H1 (cell line): Measurements from ENCODE around the gene ARL8A. TPM values are rescaled to one million over a fixed set of nuclear protein-coding genes. Genes with fewer than 3 reads are reported as not detected.

Experiments used
- CTCF ChIA-PET: fragments of 300-600 bp; sonication (Branson Sonifier 250); formaldehyde crosslinking; loops from one replicate; lab custom pipeline; 2021; ENCODE audit not compliant: partially characterized antibody; lab: Charles Lee
- POLR2A ChIA-PET: fragments of 300-600 bp; sonication (Branson Sonifier 250); formaldehyde crosslinking; loops from one replicate; lab custom pipeline; 2021; ENCODE audit warnings: inconsistent platforms; ENCODE audit not compliant: partially characterized antibody; lab: Charles Lee
- DNase-seq, 2 experiments: peaks; one replicate each; pipeline versions ENCODE4 v3.0.0 to v3.0.0-alpha.2; 2010 to 2022; ENCODE audit warnings: low spot score in 2 of 2, low read depth in 1 of 2, mixed read lengths in 1 of 2
- FAIRE-seq: peaks from 2 replicates; lab custom pipeline; 2011; peaks lifted over from hg19 to GRCh38; lab: Jason Lieb, UNC
- H2AFZ ChIP-seq: 2 replicates; pipeline ENCODE4 v1.8.1; 2012; ENCODE audit warnings: low read length, inconsistent platforms
- H2AK5ac ChIP-seq: 2 replicates; pipeline ENCODE4 v1.6.1; 2013; ENCODE audit warnings: low read depth, low read length
- H2BK120ac ChIP-seq: replicated peaks from 2 replicates; pipeline ENCODE3; 2013; ENCODE audit warnings: low read depth, low read length, inconsistent platforms
- H2BK12ac ChIP-seq: 2 replicates; pipeline ENCODE4 v1.6.1; 2013; ENCODE audit warnings: low read depth, low read length
- H2BK15ac ChIP-seq: 2 replicates; pipeline ENCODE4 v1.6.1; 2013; ENCODE audit warnings: low read length
- H2BK20ac ChIP-seq: 2 replicates; pipeline ENCODE4 v1.6.1; 2013; ENCODE audit warnings: low read length
- H2BK5ac ChIP-seq: 2 replicates; pipeline ENCODE4 v1.6.1; 2013; ENCODE audit warnings: low read depth, low read length
- H3K14ac ChIP-seq: 2 replicates; pipeline ENCODE4 v1.6.1; 2013; ENCODE audit warnings: inconsistent platforms; ENCODE audit not compliant: insufficient read length
- H3K18ac ChIP-seq: 2 replicates; pipeline ENCODE4 v1.6.1; 2013; ENCODE audit warnings: low read length; ENCODE audit errors: extremely low read depth
- H3K23ac ChIP-seq: 2 replicates; pipeline ENCODE4 v1.6.1; 2013; ENCODE audit warnings: inconsistent platforms; ENCODE audit not compliant: insufficient read length
- H3K23me2 ChIP-seq: 2 replicates; pipeline ENCODE4 v1.6.1; 2013; ENCODE audit warnings: low read depth, low read length
- H3K27ac ChIP-seq: 2 replicates; pipeline ENCODE4 v1.6.1; 2011; ENCODE audit warnings: low read depth, low read length, inconsistent platforms
- H3K27me3 ChIP-seq, 4 experiments: replicated peaks in 1 of 4; 1 replicate in 1 of 4; 2 replicates in 3 of 4; pipeline versions ENCODE4 v1.6.1 to v1.8.1; 2011 to 2013; ENCODE audit warnings: low read length in 3 of 4, mild to moderate bottlenecking in 3 of 4, inconsistent platforms in 2 of 4, mixed read lengths in 2 of 4, moderate library complexity in 1 of 4; ENCODE audit not compliant: control insufficient read depth in 3 of 4, insufficient read depth in 3 of 4; ENCODE audit errors: extremely low read depth in 1 of 4
- H3K36me3 ChIP-seq, 4 experiments: 2 replicates each; pipeline versions ENCODE4 v1.6.1 to v1.8.1; 2011 to 2013; ENCODE audit warnings: mild to moderate bottlenecking in 4 of 4, low read length in 3 of 4, moderate library complexity in 2 of 4, control low read depth in 1 of 4, inconsistent platforms in 1 of 4; ENCODE audit not compliant: insufficient read depth in 4 of 4, control insufficient read depth in 2 of 4
- H3K4ac ChIP-seq: replicated peaks from 2 replicates; pipeline ENCODE3; 2013; ENCODE audit warnings: low read length, low read depth, mixed read lengths, inconsistent platforms; ENCODE audit not compliant: insufficient read length
- H3K4me1 ChIP-seq, 4 experiments: replicated peaks in 1 of 4; 1 replicate in 1 of 4; 2 replicates in 3 of 4; pipeline versions ENCODE4 v1.6.1 to v1.8.1; 2011 to 2013; ENCODE audit warnings: low read length in 3 of 4, inconsistent platforms in 2 of 4, mixed read lengths in 1 of 4; ENCODE audit not compliant: insufficient read depth in 4 of 4, control insufficient read depth in 3 of 4
- H3K4me2 ChIP-seq, 2 experiments: 2 replicates each; pipeline versions ENCODE4 v1.6.1 to v1.8.1; 2011 to 2013; ENCODE audit warnings: low read depth in 2 of 2, low read length in 2 of 2, control low read depth in 1 of 2, inconsistent platforms in 1 of 2, mild to moderate bottlenecking in 1 of 2; ENCODE audit not compliant: insufficient read depth in 1 of 2
- H3K4me3 ChIP-seq, 4 experiments: fragments of 200-600, 300-600 bp in 1 of 4; sonication (generic), shearing (Covaris generic), sonication (Bioruptor Twin) in 1 of 4; 2 replicates each; pipeline versions ENCODE4 v1.5.1 to v1.8.1; 2011 to 2016; ENCODE audit warnings: low read length in 4 of 4, low read depth in 3 of 4, control low read depth in 2 of 4, inconsistent platforms in 2 of 4, mild to moderate bottlenecking in 2 of 4, mixed read lengths in 1 of 4, moderate library complexity in 1 of 4; ENCODE audit not compliant: insufficient read depth in 2 of 4; ENCODE audit errors: extremely low read depth in 1 of 4
- H3K56ac ChIP-seq: replicated peaks from 2 replicates; pipeline ENCODE3; 2013; ENCODE audit warnings: low read depth, mild to moderate bottlenecking, mixed read lengths, low read length, inconsistent platforms; ENCODE audit not compliant: insufficient read length
- H3K79me1 ChIP-seq: 2 replicates; pipeline ENCODE4 v1.6.1; 2013; ENCODE audit warnings: low read depth, low read length, control low read depth
- H3K79me2 ChIP-seq, 2 experiments: 2 replicates each; pipeline versions ENCODE4 v1.6.1 to v1.8.1; 2012 to 2013; ENCODE audit warnings: low read length in 2 of 2, mild to moderate bottlenecking in 2 of 2, inconsistent platforms in 1 of 2; ENCODE audit not compliant: insufficient read depth in 2 of 2, control insufficient read depth in 1 of 2
- H3K9ac ChIP-seq, 4 experiments: replicated peaks in 1 of 4; 1 replicate in 1 of 4; 2 replicates in 3 of 4; pipeline versions ENCODE4 v1.6.1 to v1.8.1; 2011 to 2013; ENCODE audit warnings: low read depth in 3 of 4, low read length in 3 of 4, control low read depth in 2 of 4, mild to moderate bottlenecking in 2 of 4, moderate library complexity in 2 of 4, inconsistent platforms in 1 of 4; ENCODE audit errors: extremely low read depth in 1 of 4
- H3K9me3 ChIP-seq, 2 experiments: 2 replicates each; pipeline versions ENCODE4 v1.6.1 to v1.8.1; 2012 to 2013; ENCODE audit warnings: mild to moderate bottlenecking in 2 of 2, moderate library complexity in 2 of 2, control low read depth in 1 of 2, inconsistent platforms in 1 of 2, low read depth in 1 of 2, low read length in 1 of 2, mixed read lengths in 1 of 2; ENCODE audit not compliant: insufficient read depth in 2 of 2
- H4K20me1 ChIP-seq, 2 experiments: replicated peaks in 1 of 2; 2 replicates each; pipeline versions ENCODE3 to v1.8.1; 2011 to 2013; ENCODE audit warnings: inconsistent platforms in 2 of 2, low read length in 2 of 2, mild to moderate bottlenecking in 1 of 2; ENCODE audit not compliant: insufficient read depth in 2 of 2, control insufficient read depth in 1 of 2
- H4K5ac ChIP-seq: 2 replicates; pipeline ENCODE4 v1.6.1; 2013; ENCODE audit warnings: low read length, low read depth, mixed read lengths, inconsistent platforms; ENCODE audit not compliant: insufficient read length
- H4K8ac ChIP-seq: 2 replicates; pipeline ENCODE4 v1.8.0; 2013; ENCODE audit warnings: mild to moderate bottlenecking, moderate library complexity, low read length, inconsistent platforms; ENCODE audit not compliant: insufficient read depth; ENCODE audit errors: extremely low read depth
- H4K91ac ChIP-seq: replicated peaks from 2 replicates; pipeline ENCODE3; 2013; ENCODE audit warnings: low read length, mixed read lengths, inconsistent platforms; ENCODE audit not compliant: insufficient read length
- NANOG ChIP-seq: IDR thresholded peaks from 2 replicates; pipeline ENCODE4 v1.6.1; 2011; ENCODE audit warnings: low read length, low read depth, mild to moderate bottlenecking, inconsistent platforms; ENCODE audit not compliant: insufficient read depth, poor library complexity, severe bottlenecking
- TAF7 ChIP-seq: optimal IDR thresholded peaks from 2 replicates; pipeline ENCODE3; 2011; ENCODE audit warnings: low read depth, mild to moderate bottlenecking, inconsistent platforms, low read length, moderate library complexity, borderline replicate concordance
- WGBS, 2 experiments: shearing (Covaris generic) in 1 of 2; methylation state at CpG; one replicate each; pipeline versions ENCODE4 v1.1.6 to v1.1.7; 2013 to 2015; ENCODE audit warnings: low lambda C conversion rate in 2 of 2, mixed read lengths in 2 of 2, inconsistent platforms in 1 of 2, low coverage in 1 of 2, missing lambda C conversion rate in 1 of 2; ENCODE audit not compliant: insufficient replicate concordance in 2 of 2, insufficient coverage in 1 of 2, insufficient read length in 1 of 2; ENCODE audit errors: extremely low coverage in 1 of 2, missing lambda C conversion rate in 1 of 2; 5-methylcytosine and 5-hydroxymethylcytosine counted together
- polyA plus RNA-seq, 7 experiments: library from polyadenylated mRNA; depleted of rRNA in 3 of 7; stranded (reverse) in 5 of 7; unstranded in 2 of 7; fragments of >200 nt in 5 of 7; fragments of 200-250 nt in 2 of 7; gene quantifications; 1 replicate in 5 of 7; 2 replicates in 1 of 7; 4 replicates in 1 of 7; pipeline versions ENCODE4 v1.2.1 to v1.2.3, GENCODE V29; 2011 to 2013; ENCODE audit warnings: missing spikeins in 2 of 7, mixed read lengths in 2 of 7
- total RNA-seq: library from RNA; stranded (reverse); fragmentation: NEBNext Ultra II Directional; extraction: Animal tissue kit (Norgen Biotek cat#: 25700); gene quantifications from 2 replicates; pipeline ENCODE4 v1.2.1, GENCODE V29; 2021
- TF ChIP-seq, protein P1 (sequence below): IDR thresholded peaks from 2 replicates; pipeline ENCODE4 v1.6.1; 2012; ENCODE audit warnings: inconsistent platforms

Gene ARL8A
- total and polyA plus RNA-seq, 2 of the 8 experiments (the other 6 are each of a cell fraction or from before 2014, with no cell fraction given): 40.3 to 58.7 TPM

DNA sequence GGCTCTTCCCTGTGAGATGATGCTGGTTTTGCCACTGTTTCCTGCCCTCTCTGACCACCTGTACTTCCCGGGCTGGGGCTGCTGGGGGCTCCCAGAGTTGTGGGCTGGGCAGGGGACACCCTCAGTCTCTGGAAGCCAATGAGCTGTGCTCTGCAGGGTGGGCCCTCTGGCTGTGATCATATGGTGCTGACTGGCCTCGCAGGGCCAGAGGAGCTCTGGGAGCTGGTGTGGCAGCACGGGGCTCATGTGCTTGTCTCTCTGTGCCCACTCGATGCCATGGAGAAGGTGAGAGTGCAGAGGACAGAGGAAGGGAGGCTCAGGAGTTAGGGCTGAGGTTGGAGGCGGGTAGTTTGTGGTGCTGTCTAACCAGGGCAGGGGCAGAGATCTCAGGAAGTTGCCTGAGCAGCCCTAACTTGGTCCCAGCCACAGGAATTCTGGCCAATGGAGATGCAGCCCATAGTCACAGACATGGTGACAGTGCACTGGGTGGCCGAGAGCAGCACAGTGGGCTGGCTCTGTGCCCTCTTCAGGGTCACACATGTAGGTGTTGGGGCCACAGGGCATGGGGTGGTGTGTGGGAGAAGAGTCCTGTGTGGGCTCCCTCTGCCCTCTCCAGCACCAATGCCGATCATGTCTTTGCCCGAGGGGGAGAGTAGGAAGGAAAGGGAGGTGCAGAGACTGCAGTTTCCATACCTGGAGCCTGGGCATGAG lies 43.3 kb upstream of the ARL8A start:
- H4K91ac ChIP-seq: no peak overlapping the region
- no peak overlapping the region for H2BK120ac ChIP-seq
- no peak overlapping the region for H2BK15ac ChIP-seq
- no peaks in the 10 kb centered on the region for H4K20me1 ChIP-seq
- no peaks in the 10 kb centered on the region for H3K79me1 ChIP-seq
- H3K9ac ChIP-seq: no peak overlapping the region; a peak in 1 of 7 replicates
- no peaks in the 10 kb centered on the region; the same call in 1 of the 2 replicates for H3K23me2 ChIP-seq
- H3K4me3 ChIP-seq: no peak overlapping the region
- H2AK5ac ChIP-seq: no peak overlapping the region
- H3K79me2 ChIP-seq: no peaks in the 10 kb centered on the region
- no peak overlapping the region for H3K27ac ChIP-seq
- TF ChIP-seq, protein P1, sequence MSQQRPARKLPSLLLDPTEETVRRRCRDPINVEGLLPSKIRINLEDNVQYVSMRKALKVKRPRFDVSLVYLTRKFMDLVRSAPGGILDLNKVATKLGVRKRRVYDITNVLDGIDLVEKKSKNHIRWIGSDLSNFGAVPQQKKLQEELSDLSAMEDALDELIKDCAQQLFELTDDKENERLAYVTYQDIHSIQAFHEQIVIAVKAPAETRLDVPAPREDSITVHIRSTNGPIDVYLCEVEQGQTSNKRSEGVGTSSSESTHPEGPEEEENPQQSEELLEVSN: no peak
- TF ChIP-seq NANOG (no peak), TAF7 (no peak)
- FAIRE-seq (no peak), DNase-seq (no peak)
- peaks cover 0 to 6% (median 4%) of the 10 kb centered on the region in 4 experiments; a peak in 5 of 7 replicates for H3K4me1 ChIP-seq
- 81% methylated on average over 8 of the region's 8 CpGs; no CpG with 5 or more reads in 1 of the 2 experiments for WGBS, 2 experiments
- no peak overlapping the region for H2AFZ ChIP-seq
- H3K23ac ChIP-seq: no peak overlapping the region
- H2BK5ac ChIP-seq: no peak overlapping the region
- POLR2A ChIA-PET: no interaction called here
- CTCF ChIA-PET: interaction anchor here (0.6 to 8.2 kb wide), 18 partner anchors 7 to 532 kb away, joined by 3 to 107 read pairs (median 12); partner anchors contain the start of gene LGR6
- H2BK20ac ChIP-seq: no peak overlapping the region
- no peak overlapping the region for H3K56ac ChIP-seq
- H3K27me3 ChIP-seq: peaks cover 0 to under 1% (median under 1%) of the 10 kb centered on the region in 4 experiments; a peak in 4 of 7 replicates
- H4K8ac ChIP-seq: no peak overlapping the region; the same call in 1 of the 2 replicates
- H3K4ac ChIP-seq: no peak overlapping the region
- no peak overlapping the region for H3K4me2 ChIP-seq
- no peak overlapping the region for H2BK12ac ChIP-seq
- H3K14ac ChIP-seq: no peak overlapping the region
- no peaks in the 10 kb centered on the region for H3K36me3 ChIP-seq
- no peak overlapping the region for H4K5ac ChIP-seq
- H3K9me3 ChIP-seq: no peaks in the 10 kb centered on the region
- H3K18ac ChIP-seq: no peak overlapping the region
